BE2C (cell line): ENCODE results near the gene FAM131B.
"Not testable (repeated sequence)": the region's sequence is repeated elsewhere in the genome, so short reads cannot be mapped to it uniquely, and the experiment has no call there.

Experiments used
- DNase-seq: peaks from one replicate; pipeline ENCODE4 v3.0.0-alpha.2; 2020
- H3K27me3 ChIP-seq: fragments of 250-450 bp; sonication (Bioruptor Pico); 2 replicates; pipeline ENCODE4 v1.5.1; 2020; ENCODE audit warnings: mild to moderate bottlenecking
- H3K36me3 ChIP-seq: fragments of 250-450 bp; sonication (Bioruptor Pico); 2 replicates; pipeline ENCODE4 v1.5.1; 2020; ENCODE audit warnings: mild to moderate bottlenecking
- H3K4me1 ChIP-seq: fragments of 250-450 bp; sonication (Bioruptor Pico); 2 replicates; pipeline ENCODE4 v1.5.1; 2020
- H3K4me3 ChIP-seq: 2 replicates; pipeline ENCODE4 v1.5.1; 2011; ENCODE audit warnings: low read depth, low read length
- H3K9me3 ChIP-seq: fragments of 250-450 bp; sonication (Bioruptor Pico); 2 replicates; pipeline ENCODE4 v1.5.1; 2020
- CTCF ChIP-seq: IDR thresholded peaks from 2 replicates; pipeline ENCODE4 v1.5.1; 2012; ENCODE audit warnings: mild to moderate bottlenecking, low read depth, low read length

FAM131B gene

GRCh38 chr7:143395187-143396149 is 33.0 kb upstream of the FAM131B start:
- no peak for TF ChIP-seq CTCF
- DNase-seq = no peak
- H3K36me3 ChIP-seq = peaks cover 12% of the 10 kb centered on the region
- peaks cover 6% of the 10 kb centered on the region; the same call in 1 of the 2 replicates for H3K4me1 ChIP-seq
- no peaks in the 10 kb centered on the region for H3K9me3 ChIP-seq
- H3K4me3 ChIP-seq = no peak overlapping the region
- peaks cover 7% of the 10 kb centered on the region for H3K27me3 ChIP-seq

GRCh38 chr7:143394777-143395176 is 32.3 kb upstream of the FAM131B start:
- H3K9me3 ChIP-seq = no peaks in the 10 kb centered on the region
- no peak for DNase-seq
- no peak overlapping the region for H3K4me3 ChIP-seq
- H3K36me3 ChIP-seq = peaks cover 19% of the 10 kb centered on the region
- peaks cover 6% of the 10 kb centered on the region; the same call in 1 of the 2 replicates for H3K4me1 ChIP-seq
- H3K27me3 ChIP-seq = peaks cover 7% of the 10 kb centered on the region
- TF ChIP-seq CTCF = no peak

- H3K36me3 ChIP-seq = peaks cover 23% of the 10 kb centered on the region
- no peak for TF ChIP-seq CTCF
- H3K4me3 ChIP-seq = no peak overlapping the region
- peaks cover under 1% of the 10 kb centered on the region; the same call in 1 of the 2 replicates for H3K27me3 ChIP-seq
- H3K9me3 ChIP-seq = no peaks in the 10 kb centered on the region
- no peak for DNase-seq
- peaks cover 6% of the 10 kb centered on the region; the same call in 1 of the 2 replicates for H3K4me1 ChIP-seq
Measured at GRCh38 chr7:143394068-143394467, 31.6 kb upstream of the FAM131B start.

- H3K4me1 ChIP-seq = peaks cover 6% of the 10 kb centered on the region; the same call in 1 of the 2 replicates
- H3K4me3 ChIP-seq = no peak overlapping the region
- H3K36me3 ChIP-seq = peaks cover 29% of the 10 kb centered on the region
- DNase-seq = no peak
- H3K9me3 ChIP-seq = no peaks in the 10 kb centered on the region
- H3K27me3 ChIP-seq = no peaks in the 10 kb centered on the region
- no peak for TF ChIP-seq CTCF
Measured at GRCh38 chr7:143393267-143394041, 30.9 kb upstream of the FAM131B start.

GRCh38 chr7:143392875-143393266 is 30.4 kb upstream of the FAM131B start:
- no peak for TF ChIP-seq CTCF
- no peaks in the 10 kb centered on the region for H3K27me3 ChIP-seq
- H3K36me3 ChIP-seq = peaks cover 33% of the 10 kb centered on the region
- no peak overlapping the region for H3K4me3 ChIP-seq
- H3K4me1 ChIP-seq = peaks cover 6% of the 10 kb centered on the region; the same call in 1 of the 2 replicates
- no peak for DNase-seq
- H3K9me3 ChIP-seq = no peaks in the 10 kb centered on the region

GRCh38 chr7:143392427-143392826 is 29.9 kb upstream of the FAM131B start:
- H3K27me3 ChIP-seq, H3K4me3 ChIP-seq, H3K4me1 ChIP-seq, DNase-seq, H3K9me3 ChIP-seq: not testable (repeated sequence)
- H3K36me3 ChIP-seq = peaks cover 33% of the 10 kb centered on the region
